ENCODE measurements around the gene HECTD4.

The HECTD4 gene

DNA sequence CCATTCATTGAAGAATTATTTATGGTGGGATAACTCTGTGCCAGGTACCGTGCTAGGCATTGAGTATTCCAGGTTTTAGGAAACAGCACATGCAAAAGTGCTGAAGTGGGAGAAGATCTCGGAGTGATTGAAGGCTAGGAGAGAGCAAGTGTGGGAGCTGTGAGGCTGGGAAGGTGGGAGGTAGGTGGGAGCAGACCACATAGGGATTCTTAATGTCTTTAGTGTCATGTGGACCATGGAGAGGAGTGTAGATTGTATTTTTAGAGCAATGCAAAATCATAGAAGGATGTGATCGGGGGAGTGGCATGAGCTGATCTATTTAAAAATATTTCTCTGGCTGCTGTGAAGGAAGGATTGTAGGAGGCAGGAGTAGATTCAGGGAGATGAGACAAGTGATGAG lies 41.9 kb upstream of the HECTD4 start:
- TF ChIP-seq, protein P1, sequence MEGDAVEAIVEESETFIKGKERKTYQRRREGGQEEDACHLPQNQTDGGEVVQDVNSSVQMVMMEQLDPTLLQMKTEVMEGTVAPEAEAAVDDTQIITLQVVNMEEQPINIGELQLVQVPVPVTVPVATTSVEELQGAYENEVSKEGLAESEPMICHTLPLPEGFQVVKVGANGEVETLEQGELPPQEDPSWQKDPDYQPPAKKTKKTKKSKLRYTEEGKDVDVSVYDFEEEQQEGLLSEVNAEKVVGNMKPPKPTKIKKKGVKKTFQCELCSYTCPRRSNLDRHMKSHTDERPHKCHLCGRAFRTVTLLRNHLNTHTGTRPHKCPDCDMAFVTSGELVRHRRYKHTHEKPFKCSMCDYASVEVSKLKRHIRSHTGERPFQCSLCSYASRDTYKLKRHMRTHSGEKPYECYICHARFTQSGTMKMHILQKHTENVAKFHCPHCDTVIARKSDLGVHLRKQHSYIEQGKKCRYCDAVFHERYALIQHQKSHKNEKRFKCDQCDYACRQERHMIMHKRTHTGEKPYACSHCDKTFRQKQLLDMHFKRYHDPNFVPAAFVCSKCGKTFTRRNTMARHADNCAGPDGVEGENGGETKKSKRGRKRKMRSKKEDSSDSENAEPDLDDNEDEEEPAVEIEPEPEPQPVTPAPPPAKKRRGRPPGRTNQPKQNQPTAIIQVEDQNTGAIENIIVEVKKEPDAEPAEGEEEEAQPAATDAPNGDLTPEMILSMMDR (IDR thresholded peaks at IDR 0.05; ENCODE audit: low read length, missing control alignments): no peak
- H3K4me3 ChIP-seq (replicated peaks; ENCODE audit: low read depth, low read length): no peak overlapping the region
- DNase-seq (ENCODE audit: low read depth): no peak

DNA sequence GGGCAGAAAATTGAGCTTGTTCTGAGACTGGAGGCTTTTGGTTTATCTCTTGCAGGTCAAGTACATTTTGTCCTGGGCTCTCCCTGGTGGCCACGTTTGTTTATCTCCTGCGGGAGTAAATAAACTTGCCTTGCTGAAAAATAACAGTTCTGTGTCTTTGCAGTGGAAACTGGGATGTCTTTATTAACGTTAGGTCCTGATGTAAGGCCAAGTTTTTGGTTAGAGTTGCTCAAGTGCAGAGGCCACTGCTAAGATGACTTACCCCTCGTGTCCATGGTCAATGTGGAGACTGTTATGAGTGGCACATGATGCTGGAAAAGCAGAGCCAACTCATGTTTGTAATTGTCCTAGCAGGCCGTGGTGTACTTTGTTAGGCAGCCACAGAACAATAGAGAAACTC lies 40.3 kb upstream of the HECTD4 start:
- H3K4me3 ChIP-seq (replicated peaks; ENCODE audit: low read depth, low read length): no peak overlapping the region
- peak; percentile 14 for DNase-seq (ENCODE audit: low read depth)
- TF ChIP-seq, protein P1 (IDR thresholded peaks at IDR 0.05; ENCODE audit: low read length, missing control alignments): no peak

DNA sequence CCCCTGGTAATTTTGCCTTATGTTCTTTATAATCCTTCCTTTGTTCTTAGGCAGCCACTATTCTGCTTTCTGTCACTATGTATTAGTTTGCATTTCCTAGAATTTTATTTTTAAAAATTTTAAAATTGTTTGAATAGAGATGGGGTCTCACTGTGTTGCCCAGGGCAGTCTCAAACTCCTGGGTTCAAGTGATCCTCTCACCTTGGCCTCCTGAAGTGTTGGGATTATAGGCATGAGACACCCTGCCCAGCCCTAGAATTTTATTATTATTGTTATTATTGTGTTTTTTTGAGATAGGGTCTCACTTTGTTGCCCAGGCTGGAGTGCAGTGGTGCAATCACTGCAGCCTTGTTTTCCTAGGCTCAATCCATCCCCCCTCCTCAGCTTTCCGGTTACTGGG lies 39.1 kb upstream of the HECTD4 start:
- no peak overlapping the region for H3K4me3 ChIP-seq (replicated peaks; ENCODE audit: low read depth, low read length)
- TF ChIP-seq, protein P1 (IDR thresholded peaks at IDR 0.05; ENCODE audit: low read length, missing control alignments): no peak
- DNase-seq (ENCODE audit: low read depth): no peak

DNA sequence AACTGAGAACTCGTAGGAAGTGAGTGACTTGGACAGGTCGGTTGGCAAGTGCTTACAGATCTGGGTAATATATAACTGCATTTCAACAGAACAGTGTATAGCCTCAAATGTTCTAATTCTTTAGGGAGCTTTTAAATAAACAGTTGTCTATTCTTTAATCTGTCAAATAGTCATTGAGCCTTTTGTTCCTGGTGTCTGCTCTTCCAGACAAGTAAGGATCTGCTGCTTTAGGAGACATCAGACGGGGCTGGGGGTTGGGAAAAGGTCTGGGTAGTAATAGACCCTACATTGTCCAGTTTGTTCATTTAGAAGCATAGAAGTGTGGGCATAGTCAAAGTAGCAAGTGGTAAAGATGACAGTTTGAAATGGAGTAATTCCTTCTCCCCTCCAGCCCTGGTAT lies 38.5 kb upstream of the HECTD4 start:
- no peak for DNase-seq (ENCODE audit: low read depth)
- TF ChIP-seq, protein P1 (IDR thresholded peaks at IDR 0.05; ENCODE audit: low read length, missing control alignments): no peak
- no peak overlapping the region for H3K4me3 ChIP-seq (replicated peaks; ENCODE audit: low read depth, low read length)

DNA sequence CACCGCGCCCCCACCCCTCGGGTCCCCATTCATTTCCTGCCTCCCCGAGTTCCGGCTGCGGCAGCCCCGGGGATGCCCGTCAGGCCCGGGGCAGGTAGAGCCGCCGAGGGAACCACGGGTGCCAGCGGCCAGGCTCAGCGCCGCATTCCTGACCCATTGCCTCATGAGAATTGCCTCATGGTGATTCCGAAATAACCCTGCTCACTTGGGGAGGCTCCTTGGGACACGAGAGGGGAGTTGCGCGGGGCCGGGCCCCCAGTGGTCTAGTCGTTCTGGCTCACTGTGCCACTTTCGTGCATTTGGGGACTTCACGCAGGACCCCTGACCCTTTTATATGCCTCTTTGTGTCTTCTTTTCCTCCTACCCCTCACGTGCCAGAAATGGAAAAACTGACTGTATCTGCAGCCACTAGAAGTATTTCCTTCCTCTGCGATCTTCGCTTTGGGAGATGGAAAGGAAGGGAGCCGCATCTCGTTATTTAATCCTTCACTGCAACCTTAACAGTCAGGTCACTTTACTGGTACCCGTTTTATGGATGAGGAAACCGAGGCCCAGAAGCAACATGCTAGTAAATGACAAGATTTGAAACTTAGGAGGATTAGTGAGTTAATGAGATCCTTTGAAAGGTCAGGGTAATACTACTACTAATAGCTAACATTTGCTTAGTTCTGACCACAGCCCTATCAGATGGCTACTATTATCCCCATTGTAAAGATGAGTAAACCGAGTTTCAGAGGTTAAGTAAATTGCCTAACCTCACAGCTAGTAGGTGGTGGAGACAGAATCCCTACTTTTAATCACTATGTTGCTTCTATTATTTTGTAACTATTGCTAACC lies 37.3 kb upstream of the HECTD4 start:
- TF ChIP-seq, protein P1 (IDR thresholded peaks at IDR 0.05; ENCODE audit: low read length, missing control alignments): no peak
- H3K4me3 ChIP-seq (replicated peaks; ENCODE audit: low read depth, low read length): peak overlapping the region; percentile 93
- peak; percentile 89 for DNase-seq (ENCODE audit: low read depth)

DNA sequence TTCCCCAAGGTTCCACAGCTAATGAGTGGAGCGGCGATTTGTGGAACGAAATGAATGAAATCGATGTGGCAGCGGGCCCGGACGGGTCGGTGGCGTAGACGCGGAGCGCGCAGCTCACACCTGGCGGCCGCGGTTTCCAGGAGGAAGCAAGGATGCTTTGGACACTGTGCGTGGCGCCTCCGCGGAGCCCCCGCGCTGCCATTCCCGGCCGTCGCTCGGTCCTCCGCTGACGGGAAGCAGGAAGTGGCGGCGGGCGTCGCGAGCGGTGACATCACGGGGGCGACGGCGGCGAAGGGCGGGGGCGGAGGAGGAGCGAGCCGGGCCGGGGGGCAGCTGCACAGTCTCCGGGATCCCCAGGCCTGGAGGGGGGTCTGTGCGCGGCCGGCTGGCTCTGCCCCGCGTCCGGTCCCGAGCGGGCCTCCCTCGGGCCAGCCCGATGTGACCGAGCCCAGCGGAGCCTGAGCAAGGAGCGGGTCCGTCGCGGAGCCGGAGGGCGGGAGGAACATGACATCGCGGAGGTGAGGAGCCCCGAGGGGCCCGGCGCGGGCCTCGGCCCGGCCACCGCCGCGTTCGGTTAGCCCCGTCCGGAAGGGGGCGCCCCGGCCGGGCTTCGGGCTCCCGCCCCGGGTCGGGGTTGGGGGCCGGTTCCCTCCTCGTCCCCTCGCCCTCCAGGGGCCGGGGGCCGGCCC lies 36.5 kb upstream of the HECTD4 start, which contains the start of gene PTPN11:
Gene PTPN11, plus strand, starts transcription at position 340 of the 689 bp plus-strand sequence. Its CDS starts 165 bp downstream, at position 505.
- peak; percentile 76 for DNase-seq (ENCODE audit: low read depth)
- peak within 1 kb of the TSS; percentile 93 for H3K4me3 ChIP-seq (replicated peaks; ENCODE audit: low read depth, low read length)
- TF ChIP-seq, protein P1 (IDR thresholded peaks at IDR 0.05; ENCODE audit: low read length, missing control alignments): no peak

Measured in fibroblast of pulmonary artery (primary cell).